ENCODE measurements around the gene RPS24.
"Not testable (repeated sequence)": the region's sequence is repeated elsewhere in the genome, so short reads cannot be mapped to it uniquely, and the experiment has no call there.

The RPS24 gene

GRCh38 chr10:78033637-78034470, at the start of gene RPS24:
TSS of gene RPS24 (plus strand) at chr10:78033863. CDS start at chr10:78033902, 39 bp downstream.
- FAIRE-seq = peak; percentile 99

DNA sequence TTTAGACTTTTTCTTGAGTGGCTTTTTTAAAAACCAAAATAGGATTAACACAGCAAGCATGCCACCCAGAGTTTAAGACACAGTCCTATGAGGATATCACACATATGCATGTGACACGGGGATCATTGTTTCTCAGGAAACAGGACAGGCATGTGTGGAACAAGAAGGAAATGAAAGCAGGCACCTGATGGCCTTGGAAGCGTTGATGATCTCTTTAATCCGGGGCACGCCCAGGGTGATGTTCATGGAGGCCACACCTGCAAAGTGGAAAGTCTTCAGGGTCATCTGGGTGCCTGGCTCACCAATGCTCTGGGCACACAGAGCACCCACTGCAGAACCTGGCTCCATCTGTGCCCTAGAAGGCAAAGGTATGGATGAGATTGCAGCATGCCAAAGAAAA, 48.7 kb upstream of the RPS24 start:
- no peak for FAIRE-seq

DNA sequence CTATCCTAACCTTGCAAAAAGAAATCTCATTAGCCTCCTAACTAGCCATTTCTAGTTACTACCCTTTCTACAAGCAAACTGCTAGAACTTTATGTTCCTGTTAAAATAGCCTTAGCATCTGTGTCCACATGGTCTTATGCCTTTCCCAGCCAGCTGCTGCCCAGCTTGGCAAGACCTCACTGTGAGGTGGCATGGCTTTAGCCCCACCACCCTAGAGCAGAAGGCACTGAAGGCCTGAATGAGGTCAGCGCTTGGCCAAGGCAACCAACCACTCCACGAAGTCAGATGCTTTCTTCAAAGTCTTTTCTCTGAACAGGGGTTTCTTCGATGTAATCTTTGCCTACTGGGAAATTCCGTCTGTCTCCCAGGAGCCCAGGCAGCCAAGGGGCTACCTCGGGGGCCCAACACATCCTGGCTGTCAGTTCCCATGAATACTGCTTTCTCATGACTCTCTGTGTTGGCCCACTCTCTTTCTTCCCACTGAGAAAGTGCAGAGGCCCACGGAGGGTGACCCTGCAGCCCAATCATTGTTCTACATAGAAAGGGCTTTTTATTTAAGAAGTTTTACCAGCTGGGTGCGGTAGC, 45.9 kb upstream of the RPS24 start:
- no peak for FAIRE-seq

- no peak for FAIRE-seq
Observed at GRCh38 chr10:77989081-77989724, 44.5 kb upstream of the RPS24 start.

DNA sequence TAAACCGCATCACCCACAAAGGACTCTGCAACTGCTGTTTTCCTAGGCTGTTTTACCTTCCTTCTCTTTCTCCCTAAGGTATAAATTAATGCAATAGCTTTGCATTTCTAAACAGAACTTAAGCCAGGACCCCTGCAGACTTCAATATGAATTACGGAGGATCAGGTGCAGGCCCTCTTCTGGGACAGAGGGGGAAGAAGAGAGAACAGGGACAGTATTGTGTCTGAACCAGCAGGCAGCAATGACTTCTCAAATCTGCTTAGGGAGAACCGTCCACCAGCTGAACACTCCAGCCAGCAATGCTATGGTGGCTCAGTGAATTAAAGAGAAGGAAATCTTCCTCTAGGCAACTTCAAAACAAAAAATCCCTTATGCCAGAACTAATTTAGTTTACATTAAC, 40.0 kb upstream of the RPS24 start:
- FAIRE-seq = no peak

DNA sequence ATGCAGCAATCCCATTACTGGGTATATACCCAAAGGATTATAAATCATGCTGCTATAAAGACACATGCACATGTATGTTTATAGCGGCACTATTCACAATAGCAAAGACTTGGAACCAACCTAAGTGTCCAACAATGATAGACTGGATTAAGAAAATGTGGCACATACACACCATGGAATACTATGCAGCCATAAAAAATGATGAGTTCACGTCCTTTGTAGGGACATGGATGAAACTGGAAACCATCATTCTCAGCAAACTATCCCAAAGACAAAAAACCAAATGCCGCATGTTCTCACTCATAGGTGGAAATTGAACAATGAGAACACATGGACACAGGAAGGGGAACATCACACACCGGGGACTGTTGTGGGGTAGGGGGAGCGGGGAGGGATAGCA, 34.9 kb upstream of the RPS24 start:
- not testable (repeated sequence) for FAIRE-seq

DNA sequence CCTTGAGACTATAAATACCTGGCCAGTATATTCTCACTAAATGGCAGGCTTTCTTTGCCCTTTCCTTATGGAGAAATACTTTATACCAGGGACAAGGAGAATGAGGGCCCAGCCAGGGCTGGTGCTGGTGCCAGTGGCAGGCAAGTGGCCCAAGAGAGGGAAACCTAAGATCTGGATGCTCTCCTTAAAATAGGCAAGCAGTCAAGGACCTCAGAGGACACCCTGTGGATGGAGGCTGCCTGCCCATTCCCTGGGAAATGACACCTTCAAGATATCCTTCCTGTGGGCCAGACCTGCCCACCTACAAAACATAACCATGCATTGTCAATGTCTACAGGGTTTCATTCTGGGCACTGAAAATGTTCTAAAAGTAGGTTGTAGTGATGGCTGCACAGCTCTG, 33.5 kb upstream of the RPS24 start:
- FAIRE-seq = no peak

DNA sequence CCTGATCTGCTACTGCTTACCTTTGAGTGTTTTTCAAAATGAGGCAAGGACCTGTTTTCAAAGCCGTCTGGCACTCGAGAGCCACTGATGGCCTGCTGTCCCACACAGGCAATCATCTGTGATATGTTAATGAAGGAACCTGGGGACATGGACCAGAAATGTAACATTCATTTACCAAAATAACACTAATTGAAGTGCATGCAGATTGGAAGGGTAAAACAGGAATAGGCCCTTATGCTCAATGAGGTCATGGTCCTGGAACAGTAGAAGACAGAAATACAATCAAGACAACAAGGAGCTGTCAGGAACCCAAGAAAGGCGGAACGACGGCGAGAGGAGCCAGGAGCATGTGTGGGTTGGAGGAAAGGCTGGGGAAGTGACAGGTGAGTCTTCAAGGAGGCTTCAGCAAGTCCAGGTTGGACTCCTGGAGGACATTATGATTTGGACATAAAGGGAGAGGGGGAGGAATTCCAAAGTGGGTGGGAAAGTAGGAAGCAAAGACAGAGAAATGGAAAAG, 32.6 kb upstream of the RPS24 start:
- FAIRE-seq = no peak

DNA sequence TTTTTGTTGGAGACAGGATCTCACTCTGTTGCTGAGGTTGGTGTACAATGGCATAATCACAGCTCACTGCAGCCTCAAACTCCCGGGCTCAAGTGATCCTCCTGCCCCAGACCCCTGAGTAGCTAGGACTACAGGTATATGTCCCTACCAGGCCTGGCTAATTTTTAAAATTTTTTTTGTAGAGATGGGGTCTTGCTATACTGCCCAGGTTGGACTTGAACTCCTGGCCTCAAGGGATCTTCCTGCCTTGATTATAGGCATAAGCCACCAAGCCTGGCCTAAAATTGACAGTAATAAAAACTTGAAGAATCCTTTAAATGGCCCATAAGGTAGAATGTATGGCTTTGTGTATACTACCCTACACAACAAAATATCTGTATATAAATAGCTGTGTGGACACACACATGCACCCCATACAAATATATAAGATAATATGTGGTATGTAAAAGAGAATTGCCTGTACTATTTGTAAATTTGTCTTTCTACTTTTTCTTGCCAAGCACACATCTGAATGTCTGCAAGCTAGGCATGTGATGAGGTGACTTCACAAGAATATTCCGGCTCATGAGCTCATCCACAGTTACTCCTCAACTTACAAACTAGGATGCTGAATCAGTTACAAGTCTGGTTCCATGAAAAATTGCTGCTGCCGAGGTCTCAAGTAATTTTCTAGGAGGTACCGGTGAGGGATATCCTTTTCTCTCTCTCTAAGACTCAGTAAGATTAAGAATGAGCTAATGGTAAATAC, 30.9 kb upstream of the RPS24 start:
- no peak for FAIRE-seq

DNA sequence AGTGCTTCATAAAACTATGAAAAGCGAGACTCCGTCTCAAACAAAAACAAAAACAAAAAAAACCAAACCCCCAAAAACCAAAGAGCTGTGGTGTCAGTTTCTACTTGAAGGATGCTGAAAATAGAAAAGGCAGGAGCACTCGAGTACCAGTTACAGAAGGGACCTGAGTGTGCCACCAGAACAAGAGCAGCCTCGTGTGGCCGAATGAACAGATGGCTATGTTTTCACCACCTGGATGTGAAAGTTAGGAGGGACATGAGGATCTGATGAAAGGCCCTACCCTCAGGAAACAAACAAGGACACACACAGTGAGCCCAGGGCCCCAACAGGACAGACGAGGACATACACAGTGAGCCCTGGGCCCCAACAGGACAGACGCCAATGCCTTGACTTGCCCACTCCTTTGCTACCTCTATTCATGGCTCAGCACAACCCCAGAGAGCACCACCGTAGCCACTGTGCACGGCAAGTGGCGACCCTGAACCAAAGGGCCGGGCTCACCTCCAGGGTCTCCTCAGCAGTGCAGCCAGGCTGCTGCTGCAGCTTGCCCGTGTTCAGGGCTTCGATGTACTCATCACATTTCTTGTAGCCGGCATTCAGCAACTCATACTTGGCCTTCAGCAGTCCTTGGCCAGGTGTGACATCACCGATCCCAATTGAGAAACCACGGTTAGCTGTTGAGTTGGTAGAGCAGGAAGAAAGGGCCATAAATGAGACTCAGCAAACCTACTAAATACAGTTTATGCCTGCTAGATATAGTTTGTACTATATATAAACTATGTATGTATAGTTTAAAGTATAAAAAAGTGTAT, 29.2 kb upstream of the RPS24 start:
- no peak for FAIRE-seq

DNA sequence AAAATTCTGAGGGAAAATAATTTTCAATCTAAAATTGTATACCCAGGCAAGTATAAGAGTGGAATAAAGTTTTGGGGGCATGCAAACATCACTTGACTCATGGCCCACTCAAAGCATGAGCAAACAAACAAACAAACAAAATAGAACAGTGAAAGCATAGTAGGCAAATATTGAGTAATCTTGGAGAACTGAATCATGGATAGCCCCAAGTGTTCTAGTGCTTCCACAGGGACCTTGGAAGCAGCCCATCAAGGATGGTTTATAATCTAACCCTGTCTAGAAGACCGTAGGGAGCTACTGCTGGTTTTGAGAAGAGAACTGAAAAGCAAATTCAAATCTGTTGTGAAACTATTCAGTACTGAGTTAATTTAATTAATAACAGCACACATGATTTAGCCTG, 26.5 kb upstream of the RPS24 start:
- FAIRE-seq = no peak

DNA sequence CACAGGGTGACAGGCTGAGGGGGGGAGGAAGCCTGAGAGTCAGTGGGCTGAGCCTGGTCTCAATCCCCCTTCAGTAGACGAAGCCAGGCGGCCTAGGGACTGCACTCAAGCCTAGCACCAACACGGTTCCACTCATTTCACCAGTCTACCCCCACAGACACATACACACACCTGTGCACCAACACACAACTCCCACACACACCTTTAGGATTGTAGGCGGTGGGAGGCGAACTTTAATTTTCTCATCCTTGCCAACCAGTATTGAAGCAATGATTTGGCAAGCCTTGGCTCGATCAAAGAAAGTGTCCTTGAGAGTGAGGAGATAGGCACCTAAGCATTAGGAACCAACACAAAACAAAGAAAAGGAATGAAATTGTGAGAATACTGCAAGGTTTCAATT, 24.0 kb upstream of the RPS24 start:
- no peak for FAIRE-seq

DNA sequence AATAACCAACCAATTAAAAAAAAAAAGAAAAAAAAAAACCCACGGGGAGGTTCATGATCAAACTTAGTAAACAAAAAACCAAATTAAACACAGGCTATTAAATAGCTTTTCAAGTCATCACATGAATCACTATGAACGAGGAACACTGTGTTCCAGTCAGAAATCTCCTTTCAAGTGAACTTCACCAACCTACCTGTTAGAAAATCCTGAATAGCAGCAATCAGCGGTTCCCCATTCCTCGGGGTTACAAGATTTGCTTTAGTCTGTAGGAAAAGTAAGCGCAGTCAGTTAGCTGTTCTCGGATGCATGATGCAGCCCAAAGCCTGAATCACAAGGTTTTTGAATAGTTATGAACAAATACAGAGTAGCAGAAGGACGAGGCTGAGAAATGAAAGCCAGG, 23.4 kb upstream of the RPS24 start:
- no peak for FAIRE-seq

DNA sequence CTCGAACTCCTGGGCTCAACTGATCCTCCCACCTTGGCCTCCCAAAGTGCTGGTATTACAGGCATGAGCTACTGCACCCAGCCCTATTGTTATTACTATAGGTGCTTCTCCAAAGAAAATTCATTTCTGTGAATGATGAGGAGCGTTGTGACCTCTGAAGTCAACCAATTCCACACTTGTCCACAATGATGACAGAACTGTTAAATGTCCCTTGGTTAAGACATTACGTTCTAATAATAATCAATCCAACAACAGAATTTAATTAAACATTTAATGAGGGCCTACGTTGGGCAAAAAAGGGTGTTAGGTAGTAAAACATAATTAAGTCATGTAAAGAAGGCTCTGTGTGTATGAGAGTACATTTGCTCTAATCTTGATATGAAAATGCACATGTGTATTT, 22.6 kb upstream of the RPS24 start:
- FAIRE-seq = no peak

DNA sequence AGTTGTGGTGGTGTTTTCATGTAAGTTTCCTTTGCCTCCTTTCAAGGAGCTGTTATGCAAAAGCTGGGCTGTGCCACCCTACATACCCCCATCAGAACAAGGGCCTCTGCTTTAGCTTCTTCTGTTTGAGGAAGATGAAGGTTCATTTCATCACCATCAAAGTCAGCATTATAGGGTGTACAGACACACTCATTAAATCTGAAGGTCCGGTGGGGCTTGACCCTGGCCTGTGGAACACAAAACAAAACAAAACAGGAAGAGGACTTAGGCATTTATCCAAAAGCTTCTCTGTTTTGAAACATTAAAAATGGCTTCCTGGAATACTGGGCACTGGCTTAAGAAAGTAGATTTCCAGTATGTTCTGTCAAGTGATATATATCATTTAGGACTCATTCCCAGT, 20.1 kb upstream of the RPS24 start:
- no peak for FAIRE-seq

GRCh38 chr10:78015546-78015945, 18.1 kb upstream of the RPS24 start:
- no peak for FAIRE-seq

DNA sequence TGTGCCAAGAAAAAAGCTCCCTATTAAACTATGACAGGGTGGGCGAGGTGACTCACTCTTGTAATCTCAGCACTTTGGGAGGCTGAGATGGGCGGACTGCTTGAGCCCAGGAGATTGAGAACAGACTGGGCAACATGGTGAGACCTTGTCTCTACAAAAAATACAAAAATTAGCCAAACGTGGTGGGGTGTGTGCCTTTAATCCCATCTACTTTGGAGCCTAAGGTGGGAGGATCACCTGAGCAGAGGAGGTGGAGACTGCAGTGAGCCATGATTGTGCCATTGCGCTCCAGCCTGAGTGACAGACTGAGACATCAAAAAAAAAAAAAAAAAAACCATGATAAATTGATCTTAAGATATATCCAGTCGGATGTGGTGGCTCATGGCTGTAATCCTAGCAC, 15.8 kb upstream of the RPS24 start:
- FAIRE-seq = no peak

GRCh38 chr10:78019264-78019663, 14.4 kb upstream of the RPS24 start:
- FAIRE-seq = no peak

DNA sequence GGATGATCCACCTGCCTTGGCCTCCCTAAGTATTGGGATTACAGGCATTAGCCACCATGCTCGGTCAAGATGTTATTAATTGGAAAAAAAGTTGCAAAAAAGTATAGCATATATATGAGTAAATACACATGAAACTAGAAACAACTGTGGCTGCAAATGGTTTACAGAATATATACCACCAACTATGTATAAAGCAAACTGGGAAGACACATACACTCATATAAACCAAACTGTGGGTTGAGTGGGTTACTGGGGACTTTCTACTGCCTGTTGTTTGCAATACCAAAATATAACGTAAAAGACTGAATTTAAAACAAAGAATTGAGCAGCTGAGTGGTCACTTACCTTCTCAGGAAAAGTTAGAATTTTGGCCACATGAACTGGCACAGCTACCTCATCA, 12.5 kb upstream of the RPS24 start:
- FAIRE-seq = no peak

DNA sequence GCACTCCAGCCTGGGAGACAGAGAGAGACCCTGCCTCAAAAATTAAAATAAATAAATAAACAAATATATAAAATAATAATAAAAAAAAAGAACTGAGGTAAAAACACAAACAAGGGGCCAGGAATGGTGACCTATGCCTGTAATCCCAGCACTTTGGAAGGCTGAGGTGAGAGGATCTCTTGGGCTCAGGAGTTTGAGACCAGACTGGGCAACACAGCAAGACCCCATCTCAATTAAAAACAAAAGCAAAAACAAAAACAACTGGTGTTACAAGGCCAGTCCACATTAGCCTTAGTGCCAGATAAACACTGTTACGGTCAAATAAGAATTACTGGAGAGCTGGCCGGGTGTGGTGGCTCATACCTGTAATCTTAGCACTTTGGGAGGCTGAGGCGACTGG, 9.9 kb upstream of the RPS24 start:
- no peak for FAIRE-seq

DNA sequence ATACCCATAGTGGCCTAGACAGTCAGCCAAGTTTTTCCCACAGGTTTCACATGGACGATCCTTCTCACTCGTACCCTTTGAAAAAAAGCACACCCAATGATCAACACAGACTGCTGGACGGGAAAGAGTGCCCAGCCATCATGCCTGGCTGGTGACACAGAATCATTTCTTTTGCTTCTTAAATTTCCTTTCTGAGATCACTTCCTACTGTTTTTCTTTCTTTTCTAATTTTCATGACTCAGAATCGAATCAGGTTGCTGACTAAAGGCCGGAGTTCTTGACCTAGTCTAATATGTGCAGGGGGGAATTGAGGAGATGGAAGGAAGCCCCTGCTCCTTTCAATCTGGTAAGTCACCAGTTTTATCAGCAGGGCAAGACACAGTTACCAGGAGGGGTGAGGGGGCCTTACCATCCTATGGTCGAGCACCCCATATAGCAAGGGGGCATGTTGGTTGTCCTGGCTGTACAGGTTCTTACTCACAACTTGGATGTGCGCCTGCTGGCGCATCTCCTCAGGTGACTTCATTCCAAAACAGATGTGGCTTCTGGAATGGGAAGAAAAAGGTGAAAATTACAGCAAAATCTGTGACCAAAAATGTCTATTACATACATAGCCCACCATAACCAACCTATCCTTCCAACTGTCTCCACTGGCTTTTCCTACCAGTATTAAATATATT, 7.8 kb upstream of the RPS24 start:
- no peak for FAIRE-seq

Data from G401.6 (cell line).